Esophagus squamous epithelium (tissue), 5 donors: Measurements from ENCODE around the gene PRDM12. TPM values are rescaled to one million over a fixed set of nuclear protein-coding genes. Genes with fewer than 3 reads are reported as not detected.
A peak's percentile ranks its signal among the peaks of the same experiment; 100 is the strongest.

Experiments
- DNase-seq: peaks from one replicate; lab custom pipeline; 2025; lab: John Stamatoyannopoulos, UW
- H3K27ac ChIP-seq, 4 donors: fragments of 200-600 bp; sonication (generic); one replicate each; pipeline ENCODE4 v1.5.1; 2016 to 2019; ENCODE audit warnings: mild to moderate bottlenecking in 1 of 4
- H3K27me3 ChIP-seq, 4 donors: fragments of 200-600 bp; sonication (generic); 1 replicate in 3 of 4; 2 replicates in 1 of 4; pipeline versions ENCODE4 v1.5.1 to v1.6.0; 2017 to 2021; ENCODE audit warnings: antibody characterized with exemption in 1 of 4
- H3K36me3 ChIP-seq, 3 donors: fragments of 200-600 bp; sonication (generic); one replicate each; pipeline ENCODE4 v1.5.1; 2016 to 2019
- H3K4me1 ChIP-seq, 3 donors: fragments of 200-600 bp; sonication (generic); one replicate each; pipeline ENCODE4 v1.5.1; 2017 to 2019
- H3K4me3 ChIP-seq, 4 donors: fragments of 200-600 bp; sonication (generic); 1 replicate in 3 of 4; 2 replicates in 1 of 4; pipeline ENCODE4 v1.5.1; 2016 to 2019; ENCODE audit warnings: mild to moderate bottlenecking in 2 of 4, moderate library complexity in 1 of 4
- H3K9me3 ChIP-seq, 3 donors: fragments of 200-600 bp; sonication (generic); one replicate each; pipeline ENCODE4 v1.5.1; 2016 to 2019
- CTCF ChIP-seq, 6 experiments: fragments of 450-650 bp in 4 of 6; fragments of 200-600 bp in 2 of 6; sonication (generic) in 2 of 6; IDR thresholded peaks; one replicate each; pipeline ENCODE4 v1.5.1; 2016 to 2019; ENCODE audit warnings: antibody characterized with exemption in 6 of 6, mild to moderate bottlenecking in 4 of 6, moderate library complexity in 4 of 6
- POLR2A ChIP-seq, 4 donors: fragments of 450-650 bp; IDR thresholded peaks; one replicate each; pipeline ENCODE4 v1.6.1; 2017; ENCODE audit warnings: antibody characterized with exemption in 4 of 4, mild to moderate bottlenecking in 4 of 4, moderate library complexity in 3 of 4
- WGBS, 2 donors: methylation state at CpG; one replicate each; pipeline ENCODE4 v1.1.5; 2018; 5-methylcytosine and 5-hydroxymethylcytosine counted together
- intact Hi-C: fragments of 100-400 bp; cut with DNase I; formaldehyde crosslinking; loops from one replicate; pipeline ENCODE4 v1.15.0; 2022
- total RNA-seq, 4 donors: library from RNA; depleted of rRNA; stranded (reverse); fragments of >200 nt; gene quantifications; one replicate each; pipeline ENCODE4 v1.1.0, GENCODE V29; 2016
- donor health status: DM: yes; HTN: yes; CAD: no.

Gene PRDM12
- total RNA-seq, 4 donors from 2014 or later: not detected

GRCh38 chr9:130665029-130665430 is 636 bp downstream of the PRDM12 start:
- Histone ChIP-seq H3K36me3 (no peaks in the 10 kb centered on the region), H3K4me1 (peaks cover 59 to 69% (median 65%) of the 10 kb centered on the region in 3 donors), H3K4me3 (peak overlapping the region in 2 of 4 donors; percentile 27 to 53), H3K27ac (no peak overlapping the region), H3K27me3 (peaks cover 59 to 93% (median 73%) of the 10 kb centered on the region in 4 donors), H3K9me3 (no peaks in the 10 kb centered on the region)
- WGBS, 2 donors: 1 to 5% methylated on average over 10 to 19 of the region's 26 CpGs
- intact Hi-C loops: no loop called here
- no peak for TF ChIP-seq POLR2A (IDR thresholded peaks at IDR 0.05)
- DNase-seq: no peak

GRCh38 chr9:130665431-130666392 is 1.3 kb downstream of the PRDM12 start:
- Histone ChIP-seq H3K9me3 (no peaks in the 10 kb centered on the region), H3K4me1 (peaks cover 52 to 62% (median 59%) of the 10 kb centered on the region in 3 donors), H3K36me3 (no peaks in the 10 kb centered on the region), H3K4me3 (peak overlapping the region in 1 of 4 donors; percentile 30), H3K27ac (no peak overlapping the region), H3K27me3 (peaks cover 53 to 89% (median 66%) of the 10 kb centered on the region in 4 donors)
- TF ChIP-seq CTCF (IDR thresholded peaks at IDR 0.05) (no peak), POLR2A (IDR thresholded peaks at IDR 0.05) (no peak)
- DNase-seq: no peak
- WGBS, 2 donors: 4 to 9% methylated on average over 11 to 23 of the region's 61 CpGs
- intact Hi-C loops: no loop called here

GRCh38 chr9:130666393-130667119 is 2.2 kb downstream of the PRDM12 start:
- H3K4me3 ChIP-seq: no peak overlapping the region
- DNase-seq: no peak
- peaks cover 43 to 54% (median 50%) of the 10 kb centered on the region in 3 donors for H3K4me1 ChIP-seq
- peaks cover 46 to 81% (median 58%) of the 10 kb centered on the region in 4 donors for H3K27me3 ChIP-seq
- 13 to 15% methylated on average over 14 to 24 of the region's 60 CpGs for WGBS, 2 donors
- no peak overlapping the region for H3K27ac ChIP-seq
- H3K9me3 ChIP-seq: no peaks in the 10 kb centered on the region
- no peak for TF ChIP-seq CTCF (IDR thresholded peaks at IDR 0.05)
- no peak for TF ChIP-seq POLR2A (IDR thresholded peaks at IDR 0.05)
- intact Hi-C loops: no loop called here
- H3K36me3 ChIP-seq: no peaks in the 10 kb centered on the region

GRCh38 chr9:130667120-130667435 is 2.7 kb downstream of the PRDM12 start:
- Histone ChIP-seq H3K4me3 (no peak overlapping the region), H3K9me3 (no peaks in the 10 kb centered on the region), H3K36me3 (no peaks in the 10 kb centered on the region), H3K27ac (no peak overlapping the region), H3K27me3 (peaks cover 40 to 75% (median 53%) of the 10 kb centered on the region in 4 donors), H3K4me1 (peaks cover 38 to 48% (median 45%) of the 10 kb centered on the region in 3 donors)
- TF ChIP-seq CTCF (IDR thresholded peaks at IDR 0.05): no peak
- TF ChIP-seq POLR2A (IDR thresholded peaks at IDR 0.05): no peak
- DNase-seq: no peak
- intact Hi-C loops: no loop called here
- 62 to 74% methylated on average over 3 of the region's 4 CpGs for WGBS, 2 donors

- Histone ChIP-seq H3K27ac (no peak overlapping the region), H3K36me3 (no peaks in the 10 kb centered on the region), H3K9me3 (no peaks in the 10 kb centered on the region), H3K4me1 (peaks cover 29 to 37% (median 34%) of the 10 kb centered on the region in 3 donors), H3K4me3 (no peak overlapping the region), H3K27me3 (peaks cover 29 to 64% (median 41%) of the 10 kb centered on the region in 4 donors)
- no peak for DNase-seq
- 92% methylated on average over 5 to 6 of the region's 13 CpGs for WGBS, 2 donors
- TF ChIP-seq CTCF (IDR thresholded peaks at IDR 0.05) (no peak), POLR2A (IDR thresholded peaks at IDR 0.05) (no peak)
- intact Hi-C loops: no loop called here
Observed at GRCh38 chr9:130668196-130668595, 3.8 kb downstream of the PRDM12 start.
